Liver (tissue), 9 donors: ENCODE results near the gene ZNF20. TPM values are rescaled to one million over a fixed set of nuclear protein-coding genes. Genes with fewer than 3 reads are reported as not detected.

Experiments used
- DNase-seq: peaks from one replicate; pipeline ENCODE4 v3.0.0-alpha.2; 2017; ENCODE audit warnings: low spot score
- H3K27ac ChIP-seq, 2 donors: one replicate each; pipeline ENCODE4 v1.7.0; 2013; ENCODE audit warnings: inconsistent platforms in 2 of 2, low read length in 2 of 2, control low read depth in 1 of 2, low read depth in 1 of 2, mild to moderate bottlenecking in 1 of 2
- H3K27me3 ChIP-seq, 4 donors: one replicate each; pipeline versions ENCODE4 v1.6.1 to v1.7.0; 2013; ENCODE audit warnings: low read length in 3 of 4, inconsistent platforms in 1 of 4, mild to moderate bottlenecking in 1 of 4, moderate library complexity in 1 of 4; ENCODE audit not compliant: control insufficient read depth in 4 of 4, insufficient read depth in 4 of 4
- H3K36me3 ChIP-seq, 4 donors: one replicate each; pipeline versions ENCODE4 v1.6.1 to v1.7.0; 2013; ENCODE audit warnings: low read length in 3 of 4, mild to moderate bottlenecking in 3 of 4, low read depth in 1 of 4, moderate library complexity in 1 of 4; ENCODE audit not compliant: control insufficient read depth in 4 of 4, insufficient read depth in 3 of 4
- H3K4me1 ChIP-seq, 4 donors: one replicate each; pipeline versions ENCODE4 v1.6.1 to v1.7.0; 2013; ENCODE audit warnings: low read length in 3 of 4, mild to moderate bottlenecking in 3 of 4, moderate library complexity in 1 of 4; ENCODE audit not compliant: control insufficient read depth in 4 of 4, insufficient read depth in 4 of 4
- H3K4me3 ChIP-seq, 3 donors: one replicate each; pipeline versions ENCODE4 v1.6.1 to v1.7.0; 2013; ENCODE audit warnings: low read length in 3 of 3, control low read depth in 1 of 3, low read depth in 1 of 3, mild to moderate bottlenecking in 1 of 3
- H3K9ac ChIP-seq, 2 donors: one replicate each; pipeline ENCODE4 v1.7.0; 2013; ENCODE audit warnings: low read length in 2 of 2, mild to moderate bottlenecking in 2 of 2, moderate library complexity in 2 of 2, control low read depth in 1 of 2, low read depth in 1 of 2
- H3K9me3 ChIP-seq, 4 donors: one replicate each; pipeline versions ENCODE4 v1.6.1 to v1.7.0; 2013; ENCODE audit warnings: low read length in 3 of 4; ENCODE audit not compliant: control insufficient read depth in 4 of 4
- EGR1 ChIP-seq, 2 donors: IDR thresholded peaks; 2 replicates each; pipeline ENCODE4 v1.6.1; 2016 to 2018; ENCODE audit warnings: antibody characterized with exemption in 2 of 2, low read depth in 2 of 2
- FOXA1 ChIP-seq: IDR thresholded peaks from 2 replicates; pipeline ENCODE4 v1.6.1; 2016; ENCODE audit warnings: antibody characterized with exemption
- FOXA2 ChIP-seq: IDR thresholded peaks from 2 replicates; pipeline ENCODE4 v1.6.1; 2016; ENCODE audit warnings: antibody characterized with exemption
- GABPA ChIP-seq, 2 donors: IDR thresholded peaks in 1 of 2; conservative IDR thresholded peaks in 1 of 2; 2 replicates each; pipeline ENCODE4 v1.6.1; 2016; ENCODE audit warnings: antibody characterized with exemption in 2 of 2, mild to moderate bottlenecking in 1 of 2, moderate library complexity in 1 of 2
- HNF4A ChIP-seq, 2 donors: conservative IDR thresholded peaks; 2 replicates each; pipeline ENCODE4 v1.6.1; 2016; ENCODE audit warnings: antibody characterized with exemption in 2 of 2, mild to moderate bottlenecking in 2 of 2
- HNF4G ChIP-seq: IDR thresholded peaks from 2 replicates; pipeline ENCODE4 v1.6.1; 2016; ENCODE audit warnings: antibody characterized with exemption
- JUND ChIP-seq, 2 donors: IDR thresholded peaks; 2 replicates each; pipeline ENCODE4 v1.6.1; 2016; ENCODE audit warnings: antibody characterized with exemption in 2 of 2
- MAX ChIP-seq: IDR thresholded peaks from 2 replicates; pipeline ENCODE4 v1.6.1; 2016; ENCODE audit warnings: antibody characterized with exemption
- NR2F2 ChIP-seq: IDR thresholded peaks from 2 replicates; pipeline ENCODE4 v1.6.1; 2016; ENCODE audit warnings: antibody characterized with exemption
- RAD21 ChIP-seq, 2 donors: IDR thresholded peaks; 2 replicates each; pipeline ENCODE4 v1.6.1; 2016; ENCODE audit warnings: antibody characterized with exemption in 2 of 2, mild to moderate bottlenecking in 2 of 2
- REST ChIP-seq: IDR thresholded peaks from 2 replicates; pipeline ENCODE4 v1.6.1; 2016; ENCODE audit warnings: antibody characterized with exemption, mild to moderate bottlenecking
- RXRA ChIP-seq, 2 donors: IDR thresholded peaks; 2 replicates each; pipeline ENCODE4 v1.6.1; 2017 to 2018; ENCODE audit warnings: antibody characterized with exemption in 2 of 2, mild to moderate bottlenecking in 1 of 2
- SP1 ChIP-seq: IDR thresholded peaks from 2 replicates; pipeline ENCODE4 v1.6.1; 2018; ENCODE audit warnings: antibody characterized with exemption, mild to moderate bottlenecking
- TAF1 ChIP-seq: conservative IDR thresholded peaks from 2 replicates; pipeline ENCODE4 v1.6.1; 2016; ENCODE audit warnings: antibody characterized with exemption, mild to moderate bottlenecking
- YY1 ChIP-seq: IDR thresholded peaks from 2 replicates; pipeline ENCODE4 v1.6.1; 2016; ENCODE audit warnings: antibody characterized with exemption, mild to moderate bottlenecking
- WGBS: extraction: QIAGEN DNeasy Blood & Tissue Kit; methylation state at CpG from one replicate; pipeline ENCODE4 v1.1.7; 2013; 5-methylcytosine and 5-hydroxymethylcytosine counted together
- polyA plus RNA-seq, 2 donors: library from polyadenylated mRNA; stranded (reverse) in 1 of 2; unstranded in 1 of 2; fragments of 200-250 nt in 1 of 2; fragments of >200 nt in 1 of 2; fragmentation: Nextera tagmentation in 1 of 2; extraction: Ambion mirVana in 1 of 2; gene quantifications; one replicate each; pipeline versions ENCODE4 v1.2.1 to v1.2.3, GENCODE V29; 2013 to 2015
- total RNA-seq, 2 donors: library from RNA; depleted of rRNA; stranded (reverse); fragments of >200 nt; gene quantifications; one replicate each; pipeline ENCODE4 v1.2.3, GENCODE V29; 2014
- TF ChIP-seq, protein P1 (sequence below): IDR thresholded peaks from 2 replicates; pipeline ENCODE4 v1.6.1; 2016; ENCODE audit warnings: antibody characterized with exemption
- TF ChIP-seq, protein P2 (sequence below): fragments of 150-350 bp; IDR thresholded peaks from 2 replicates; pipeline ENCODE4 v1.5.1; 2017; ENCODE audit warnings: improper control_type of control experiment, low read depth, low read length; ENCODE audit not compliant: missing input control
- donor health status: healthy.
- donor health status: healthy.
- donor health status: healthy.
- donor health status: healthy.
- donor health status: healthy.

ZNF20 gene
- total and polyA plus RNA-seq, 4 donors: 0.13 to 1.8 (median 1.1) TPM

DNA sequence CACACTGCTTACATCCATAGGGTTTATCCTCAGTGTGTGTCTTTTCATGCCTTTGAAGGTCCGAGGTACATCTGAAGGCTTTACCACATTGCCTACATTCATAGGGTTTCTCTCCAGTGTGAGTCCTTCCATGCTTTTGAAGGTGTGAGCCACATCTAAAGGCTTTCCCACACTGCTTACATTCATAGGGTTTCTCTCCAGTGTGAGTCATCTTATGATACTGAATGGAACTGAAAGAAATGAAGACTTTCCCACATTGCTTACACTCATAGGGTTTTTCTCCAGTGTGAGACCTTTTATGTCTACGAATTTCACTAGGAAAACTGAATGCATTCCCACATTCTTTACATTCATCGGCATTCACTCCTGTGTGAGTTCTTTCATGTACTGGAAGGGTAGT, 7.1 kb downstream of the ZNF20 start:
- TF ChIP-seq RAD21 (IDR thresholded peaks at IDR 0.05) (no peak), MAX (no peak), FOXA2 (no peak), REST (no peak), SP1 (no peak), EGR1 (IDR thresholded peaks at IDR 0.05; ENCODE audit: low read depth in 2 of 2) (no peak), HNF4G (no peak), RXRA (IDR thresholded peaks at IDR 0.05) (no peak), GABPA (IDR thresholded peaks at IDR 0.05 in 1 of 2, conservative IDR thresholded peaks at IDR 0.05 in 1 of 2) (no peak), HNF4A (conservative IDR thresholded peaks at IDR 0.05) (no peak), JUND (IDR thresholded peaks at IDR 0.05) (no peak), FOXA1 (no peak)
- TF ChIP-seq, protein P1, sequence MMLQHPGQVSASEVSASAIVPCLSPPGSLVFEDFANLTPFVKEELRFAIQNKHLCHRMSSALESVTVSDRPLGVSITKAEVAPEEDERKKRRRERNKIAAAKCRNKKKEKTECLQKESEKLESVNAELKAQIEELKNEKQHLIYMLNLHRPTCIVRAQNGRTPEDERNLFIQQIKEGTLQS: no peak
- TF ChIP-seq, protein P2, sequence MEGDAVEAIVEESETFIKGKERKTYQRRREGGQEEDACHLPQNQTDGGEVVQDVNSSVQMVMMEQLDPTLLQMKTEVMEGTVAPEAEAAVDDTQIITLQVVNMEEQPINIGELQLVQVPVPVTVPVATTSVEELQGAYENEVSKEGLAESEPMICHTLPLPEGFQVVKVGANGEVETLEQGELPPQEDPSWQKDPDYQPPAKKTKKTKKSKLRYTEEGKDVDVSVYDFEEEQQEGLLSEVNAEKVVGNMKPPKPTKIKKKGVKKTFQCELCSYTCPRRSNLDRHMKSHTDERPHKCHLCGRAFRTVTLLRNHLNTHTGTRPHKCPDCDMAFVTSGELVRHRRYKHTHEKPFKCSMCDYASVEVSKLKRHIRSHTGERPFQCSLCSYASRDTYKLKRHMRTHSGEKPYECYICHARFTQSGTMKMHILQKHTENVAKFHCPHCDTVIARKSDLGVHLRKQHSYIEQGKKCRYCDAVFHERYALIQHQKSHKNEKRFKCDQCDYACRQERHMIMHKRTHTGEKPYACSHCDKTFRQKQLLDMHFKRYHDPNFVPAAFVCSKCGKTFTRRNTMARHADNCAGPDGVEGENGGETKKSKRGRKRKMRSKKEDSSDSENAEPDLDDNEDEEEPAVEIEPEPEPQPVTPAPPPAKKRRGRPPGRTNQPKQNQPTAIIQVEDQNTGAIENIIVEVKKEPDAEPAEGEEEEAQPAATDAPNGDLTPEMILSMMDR: no peak
- Histone ChIP-seq H3K27me3 (no peaks in the 10 kb centered on the region), H3K4me3 (peak overlapping the region in 2 of 3 donors; percentile 35 to 72), H3K4me1 (no peaks in the 10 kb centered on the region), H3K9ac (no peak overlapping the region), H3K36me3 (peaks cover 13 to 43% (median 39%) of the 10 kb centered on the region in 4 donors), H3K27ac (no peak overlapping the region), H3K9me3 (peaks cover 25 to 47% (median 29%) of the 10 kb centered on the region in 4 donors)
- DNase-seq: no peak
- WGBS: 99% methylated on average over 3 of the region's 3 CpGs

DNA sequence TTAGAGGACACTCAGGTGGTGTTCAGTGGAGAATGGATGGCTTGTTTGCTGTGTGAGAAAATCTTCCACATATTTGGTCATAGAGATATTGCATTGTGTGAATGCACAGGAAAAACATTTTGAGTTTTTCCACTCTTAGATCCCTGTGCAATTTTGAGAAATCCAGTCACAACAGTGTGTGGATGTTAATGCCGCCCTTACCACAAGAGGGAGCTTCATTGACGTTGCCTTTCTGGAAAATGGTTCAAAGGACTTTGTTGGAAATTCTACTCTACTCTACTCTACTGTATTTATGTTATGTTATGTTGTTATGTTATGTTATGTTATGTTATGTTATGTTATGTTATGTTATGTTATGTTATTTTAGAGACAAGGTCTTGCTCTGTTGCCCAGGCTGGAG, 13.4 kb downstream of the ZNF20 start:
- Histone ChIP-seq H3K4me3 (no peak overlapping the region), H3K9ac (no peak overlapping the region), H3K4me1 (no peaks in the 10 kb centered on the region), H3K9me3 (peaks cover 2 to 15% (median 7%) of the 10 kb centered on the region in 4 donors), H3K27me3 (no peaks in the 10 kb centered on the region), H3K36me3 (peaks cover 0 to 2% (median under 1%) of the 10 kb centered on the region in 4 donors), H3K27ac (no peak overlapping the region)
- DNase-seq: no peak
- 33% methylated on average over 2 of the region's 2 CpGs for WGBS
- TF ChIP-seq YY1 (no peak), MAX (no peak), RXRA (IDR thresholded peaks at IDR 0.05) (no peak), SP1 (no peak), REST (no peak), NR2F2 (no peak), FOXA2 (no peak), EGR1 (IDR thresholded peaks at IDR 0.05; ENCODE audit: low read depth in 2 of 2) (no peak), FOXA1 (no peak), JUND (IDR thresholded peaks at IDR 0.05) (no peak), RAD21 (IDR thresholded peaks at IDR 0.05) (peak; percentile 42 to 63), GABPA (IDR thresholded peaks at IDR 0.05 in 1 of 2, conservative IDR thresholded peaks at IDR 0.05 in 1 of 2) (no peak), TAF1 (no peak), HNF4A (conservative IDR thresholded peaks at IDR 0.05) (no peak), HNF4G (no peak)
- TF ChIP-seq, protein P2: peak; percentile 43
- TF ChIP-seq, protein P1: no peak
